Vagina (tissue), 2 donors: Measurements from ENCODE around the gene MAPK14. TPM values are rescaled to one million over a fixed set of nuclear protein-coding genes. Genes with fewer than 3 reads are reported as not detected.
"Not testable (repeated sequence)": the region's sequence is repeated elsewhere in the genome, so short reads cannot be mapped to it uniquely, and the experiment has no call there.

Experiments
- DNase-seq, 2 donors: peaks; one replicate each; pipeline ENCODE4 v3.0.0-alpha.2; 2017; ENCODE audit errors: extremely low spot score in 2 of 2
- H3K27ac ChIP-seq: fragments of 200-600 bp; sonication (generic); one replicate; pipeline ENCODE4 v1.5.1; 2019
- H3K27me3 ChIP-seq: fragments of 200-600 bp; sonication (generic); one replicate; pipeline ENCODE4 v1.5.1; 2019
- H3K36me3 ChIP-seq, 2 donors: fragments of 200-600 bp; sonication (generic); one replicate each; pipeline ENCODE4 v1.5.1; 2017 to 2019
- H3K4me1 ChIP-seq: fragments of 200-600 bp; sonication (generic); one replicate; pipeline ENCODE4 v1.5.1; 2019
- H3K4me3 ChIP-seq, 2 donors: fragments of 200-600 bp; sonication (generic); 1 replicate in 1 of 2; 2 replicates in 1 of 2; pipeline ENCODE4 v1.5.1; 2016 to 2019
- H3K9me3 ChIP-seq: fragments of 200-600 bp; sonication (generic); one replicate; pipeline ENCODE4 v1.5.1; 2019
- CTCF ChIP-seq, 3 experiments: fragments of 450-650 bp in 2 of 3; fragments of 200-600 bp in 1 of 3; sonication (generic) in 1 of 3; IDR thresholded peaks; one replicate each; pipeline ENCODE4 v1.5.1; 2017 to 2019; ENCODE audit warnings: antibody characterized with exemption in 3 of 3, mild to moderate bottlenecking in 2 of 3, moderate library complexity in 2 of 3
- POLR2A ChIP-seq, 2 donors: fragments of 450-650 bp; IDR thresholded peaks; one replicate each; pipeline ENCODE4 v1.6.1; 2017; ENCODE audit warnings: antibody characterized with exemption in 2 of 2, mild to moderate bottlenecking in 2 of 2, moderate library complexity in 2 of 2
- POLR2AphosphoS5 ChIP-seq, 2 donors: sonication (generic); formaldehyde crosslinking; IDR thresholded peaks; one replicate each; pipeline ENCODE4 v1.9.0; 2017; ENCODE audit warnings: antibody characterized with exemption in 2 of 2, mild to moderate bottlenecking in 2 of 2, low read depth in 1 of 2; ENCODE audit not compliant: insufficient read depth in 1 of 2
- intact Hi-C: fragments of 100-400 bp; cut with DNase I; formaldehyde crosslinking; loops from one replicate; pipeline ENCODE4 v1.15.1; 2023
- total RNA-seq: library from RNA; depleted of rRNA; stranded (reverse); fragments of >200 nt; gene quantifications from one replicate; pipeline ENCODE4 v1.2.3, GENCODE V29; 2016

MAPK14 gene
- total RNA-seq, 1 donor from 2014 or later = 71.9 TPM

GRCh38 chr6:36128793-36129192, 101.2 kb downstream of the MAPK14 start:
- H3K27me3 ChIP-seq = no peaks in the 10 kb centered on the region
- H3K27ac ChIP-seq = no peak overlapping the region
- DNase-seq = peak in 1 of 2 donors; percentile 82
- no peak for TF ChIP-seq CTCF (IDR thresholded peaks at IDR 0.05)
- TF ChIP-seq POLR2AphosphoS5 (IDR thresholded peaks at IDR 0.05; ENCODE audit: insufficient read depth in 1 of 2, low read depth in 1 of 2) = no peak
- TF ChIP-seq POLR2A (IDR thresholded peaks at IDR 0.05) = no peak
- peaks cover 30% of the 10 kb centered on the region for H3K4me1 ChIP-seq
- H3K36me3 ChIP-seq = no peaks in the 10 kb centered on the region
- no peaks in the 10 kb centered on the region for H3K9me3 ChIP-seq
- intact Hi-C loops = no loop called here
- H3K4me3 ChIP-seq = no peak overlapping the region

GRCh38 chr6:36129334-36129733, 101.7 kb downstream of the MAPK14 start:
- H3K27ac ChIP-seq, intact Hi-C loops, H3K9me3 ChIP-seq, H3K36me3 ChIP-seq, H3K27me3 ChIP-seq, H3K4me3 ChIP-seq, DNase-seq: not testable (repeated sequence)
- peaks cover 26% of the 10 kb centered on the region for H3K4me1 ChIP-seq

- peaks cover 24% of the 10 kb centered on the region for H3K4me1 ChIP-seq
- peak within 1 kb of the TSS; percentile 50 to 59 for H3K4me3 ChIP-seq
- no peaks in the 10 kb centered on the region for H3K36me3 ChIP-seq
- no peak for TF ChIP-seq POLR2AphosphoS5 (IDR thresholded peaks at IDR 0.05; ENCODE audit: insufficient read depth in 1 of 2, low read depth in 1 of 2)
- TF ChIP-seq POLR2A (IDR thresholded peaks at IDR 0.05) = no peak
- no peak for TF ChIP-seq CTCF (IDR thresholded peaks at IDR 0.05)
- no peak for DNase-seq
- no peaks in the 10 kb centered on the region for H3K27me3 ChIP-seq
- no peaks in the 10 kb centered on the region for H3K9me3 ChIP-seq
- H3K27ac ChIP-seq = peak within 1 kb of the TSS; percentile 73
- intact Hi-C loops = loop anchor here (5.0 kb wide), 1 partner anchor 67 kb away; the partner anchor contains the start of gene BRPF3
Observed at GRCh38 chr6:36129941-36130666, 102.5 kb downstream of the MAPK14 start, which contains the start of gene MAPK13. MAPK13 (plus strand) TSS chr6:36130513; CDS start chr6:36130583, 70 bp downstream.

GRCh38 chr6:36130667-36131510, 103.3 kb downstream of the MAPK14 start:
- no peaks in the 10 kb centered on the region for H3K27me3 ChIP-seq
- DNase-seq = peak in 1 of 2 donors; percentile 85
- H3K36me3 ChIP-seq = no peaks in the 10 kb centered on the region
- intact Hi-C loops = loop anchor here (5.0 kb wide), 1 partner anchor 66 kb away; the partner anchor contains the start of gene BRPF3
- TF ChIP-seq POLR2AphosphoS5 (IDR thresholded peaks at IDR 0.05; ENCODE audit: insufficient read depth in 1 of 2, low read depth in 1 of 2) (no peak), CTCF (IDR thresholded peaks at IDR 0.05) (no peak), POLR2A (IDR thresholded peaks at IDR 0.05) (no peak)
- peaks cover 24% of the 10 kb centered on the region for H3K4me1 ChIP-seq
- peak overlapping the region; percentile 50 to 59 for H3K4me3 ChIP-seq
- H3K27ac ChIP-seq = peak overlapping the region; percentile 73
- H3K9me3 ChIP-seq = no peaks in the 10 kb centered on the region

GRCh38 chr6:36131511-36132245, 104.1 kb downstream of the MAPK14 start:
- Histone ChIP-seq H3K4me1 (peaks cover 24% of the 10 kb centered on the region), H3K27me3 (no peaks in the 10 kb centered on the region), H3K27ac (peak overlapping the region; percentile 73), H3K4me3 (peak overlapping the region; percentile 50 to 59), H3K36me3 (no peaks in the 10 kb centered on the region), H3K9me3 (no peaks in the 10 kb centered on the region)
- intact Hi-C loops = loop anchor here (5.0 kb wide), 1 partner anchor 66 kb away; the partner anchor contains the start of gene BRPF3
- peak in 1 of 2 donors; percentile 85 for DNase-seq
- TF ChIP-seq CTCF (IDR thresholded peaks at IDR 0.05) (no peak), POLR2AphosphoS5 (IDR thresholded peaks at IDR 0.05; ENCODE audit: insufficient read depth in 1 of 2, low read depth in 1 of 2) (no peak), POLR2A (IDR thresholded peaks at IDR 0.05) (no peak)
